Adipose tissue (tissue), 3 donors: ENCODE data around the gene KIR3DL3. TPM values are rescaled to one million over a fixed set of nuclear protein-coding genes. Genes with fewer than 3 reads are reported as not detected.
"Not testable (repeated sequence)": the region's sequence is repeated elsewhere in the genome, so short reads cannot be mapped to it uniquely, and the experiment has no call there.

ENCODE experiments used
- H3K27ac ChIP-seq: one replicate; pipeline ENCODE4 v1.5.1; 2013; ENCODE audit warnings: low read depth, low read length
- WGBS, 3 donors: extraction: QIAGEN DNeasy Blood & Tissue Kit; methylation state at CpG; one replicate each; pipeline ENCODE4 v1.1.7; 2013; 5-methylcytosine and 5-hydroxymethylcytosine counted together
- polyA plus RNA-seq, 3 donors: library from polyadenylated mRNA; stranded (reverse); fragments of 200-250 nt; gene quantifications; one replicate each; pipeline ENCODE4 v1.2.3, GENCODE V29; 2013
- donor health status: healthy with polysubstance abuse.
- donor health status: Bipolar disorder and iron deficiency.
- donor health status: healthy.

Gene KIR3DL3
- polyA plus RNA-seq, 3 donors, result not detected

- H3K27ac ChIP-seq, result no peak overlapping the region
- 66 to 73% (median 72%) methylated on average over 10 of the region's 10 CpGs for whole genome bisulfite sequencing, 3 donors
Observed at GRCh38 chr19:54727562-54727961, 3.3 kb downstream of the KIR3DL3 start.

- WGBS, 3 donors, result 50 to 66% (median 53%) methylated on average over 3 of the region's 3 CpGs
- H3K27ac ChIP-seq, result no peak overlapping the region
Observed at GRCh38 chr19:54728167-54728566, 3.9 kb downstream of the KIR3DL3 start.

GRCh38 chr19:54729416-54730188, 5.4 kb downstream of the KIR3DL3 start:
- WGBS, 3 donors, result 55 to 75% (median 64%) methylated on average over 15 of the region's 15 CpGs

GRCh38 chr19:54731191-54731590, 6.9 kb downstream of the KIR3DL3 start:
- 44 to 61% (median 56%) methylated on average over 8 of the region's 8 CpGs for whole genome bisulfite sequencing, 3 donors

More at GRCh38 chr19:54729416-54730188, 5.4 kb downstream of the KIR3DL3 start:
- H3K27ac ChIP-seq, result no peak overlapping the region

GRCh38 chr19:54738306-54738705, 14.1 kb downstream of the KIR3DL3 start, which contains the start of gene KIR2DL3:
TSS of gene KIR2DL3 (plus strand) at chr19:54738513. CDS start at chr19:54738546, 33 bp downstream.
- WGBS, 3 donors, result 85 to 93% (median 88%) methylated on average over 14 to 16 of the region's 16 CpGs
- not testable (repeated sequence) for H3K27ac ChIP-seq

More at GRCh38 chr19:54731191-54731590, 6.9 kb downstream of the KIR3DL3 start:
- no peak overlapping the region for H3K27ac ChIP-seq

GRCh38 chr19:54738715-54739114, 14.5 kb downstream of the KIR3DL3 start:
- 69 to 100% (median 80%) methylated on average over 1 of the region's 1 CpG for WGBS, 3 donors
- no peak overlapping the region for H3K27ac ChIP-seq

- 75 to 84% (median 81%) methylated on average over 13 of the region's 13 CpGs for WGBS, 3 donors
- H3K27ac ChIP-seq, result no peak overlapping the region
Observed at GRCh38 chr19:54739587-54740497, 15.6 kb downstream of the KIR3DL3 start.

- H3K27ac ChIP-seq, result not testable (repeated sequence)
- WGBS, 3 donors, result 43 to 57% (median 50%) methylated on average over 5 of the region's 5 CpGs
Observed at GRCh38 chr19:54741950-54742349, 17.7 kb downstream of the KIR3DL3 start.

- H3K27ac ChIP-seq, result not testable (repeated sequence)
- WGBS, 3 donors, result 69 to 82% (median 78%) methylated on average over 4 to 5 of the region's 5 CpGs
Observed at GRCh38 chr19:54744080-54744479, 19.8 kb downstream of the KIR3DL3 start.

GRCh38 chr19:54747614-54748322, 23.5 kb downstream of the KIR3DL3 start:
- not testable (repeated sequence) for H3K27ac ChIP-seq
- WGBS, 3 donors, result 43 to 60% (median 48%) methylated on average over 9 of the region's 9 CpGs

GRCh38 chr19:54750276-54750675, 26.0 kb downstream of the KIR3DL3 start:
- WGBS, 3 donors, result 37 to 70% (median 39%) methylated on average over 6 of the region's 6 CpGs
- H3K27ac ChIP-seq, result not testable (repeated sequence)

- H3K27ac ChIP-seq, result not testable (repeated sequence)
- WGBS, 3 donors, result 68 to 86% (median 71%) methylated on average over 8 to 11 of the region's 12 CpGs
Observed at GRCh38 chr19:54756204-54757110, 32.2 kb downstream of the KIR3DL3 start.

GRCh38 chr19:54758577-54758976, 34.3 kb downstream of the KIR3DL3 start:
- not testable (repeated sequence) for H3K27ac ChIP-seq
- 46 to 68% (median 54%) methylated on average over 6 of the region's 6 CpGs for WGBS, 3 donors

- 49 to 55% (median 54%) methylated on average over 8 of the region's 8 CpGs for WGBS, 3 donors
- H3K27ac ChIP-seq, result not testable (repeated sequence)
Observed at GRCh38 chr19:54764219-54764618, 40.0 kb downstream of the KIR3DL3 start.

- WGBS, 3 donors, result 37 to 79% (median 70%) methylated on average over 3 to 4 of the region's 4 CpGs
- not testable (repeated sequence) for H3K27ac ChIP-seq
Observed at GRCh38 chr19:54766464-54766863, 42.2 kb downstream of the KIR3DL3 start.

GRCh38 chr19:54769646-54770045, 45.4 kb downstream of the KIR3DL3 start, which contains the start of gene KIR2DL1:
TSS of gene KIR2DL1 (plus strand) at chr19:54769793. CDS start at chr19:54769851, 58 bp downstream.
- 91 to 92% (median 92%) methylated on average over 15 of the region's 15 CpGs for WGBS, 3 donors
- H3K27ac ChIP-seq, result not testable (repeated sequence)

GRCh38 chr19:54770511-54770910, 46.3 kb downstream of the KIR3DL3 start:
- WGBS, 3 donors, result 84 to 100% (median 85%) methylated on average over 3 to 4 of the region's 4 CpGs
- H3K27ac ChIP-seq, result not testable (repeated sequence)
